ENCODE results near the gene PFN1.
A peak's percentile ranks its signal among the peaks of the same experiment; 100 is the strongest.

Gene PFN1

DNA sequence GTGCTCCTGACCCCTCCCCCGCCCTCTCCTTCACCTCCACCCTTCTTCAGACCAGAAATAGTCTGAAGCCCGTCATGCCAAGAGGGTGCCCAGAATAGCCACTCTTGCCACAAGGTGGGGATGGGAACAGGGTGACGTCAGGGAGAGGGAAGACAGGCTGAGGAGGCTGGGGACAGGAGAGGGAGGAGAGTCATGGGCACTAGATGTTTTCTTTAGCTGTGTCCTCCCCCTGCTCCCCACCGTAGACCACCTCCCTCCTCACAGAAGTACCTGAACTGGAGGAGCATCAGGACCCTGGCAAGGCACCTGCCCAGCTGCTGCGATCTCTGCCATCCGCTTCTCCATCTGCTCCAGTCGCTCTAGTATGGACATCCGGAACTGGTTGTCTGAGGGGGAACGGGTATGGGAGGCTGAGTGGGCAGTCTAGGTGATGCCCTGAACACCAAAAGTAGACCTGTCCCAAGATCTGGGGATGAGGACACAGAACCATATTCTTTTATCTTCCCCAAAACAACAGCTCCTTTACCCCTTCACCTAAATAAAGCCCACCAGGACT, 25.9 kb upstream of the PFN1 start:
- Histone ChIP-seq H3K4me3 (ENCODE audit: low read length in 2 of 2) (peak overlapping the region in 1 of 2 donors; percentile 8), H3K27me3 (ENCODE audit: control insufficient read depth in 1 of 2, insufficient read depth in 2 of 2, low read length in 2 of 2) (no peaks in the 10 kb centered on the region), H3K9ac (ENCODE audit: low read length in 2 of 2) (peak overlapping the region in 1 of 2 donors; percentile 55), H3K4me1 (ENCODE audit: control insufficient read depth, insufficient read depth, low read length) (peaks cover 30% of the 10 kb centered on the region), H3K27ac (ENCODE audit: low read length) (peak overlapping the region; percentile 53), H3K36me3 (ENCODE audit: control insufficient read depth in 2 of 2, insufficient read depth in 2 of 2, low read length in 2 of 2) (peaks cover 48 to 65% of the 10 kb centered on the region in 2 donors), H3K9me3 (ENCODE audit: control insufficient read depth in 2 of 2, low read length in 2 of 2) (no peaks in the 10 kb centered on the region)

DNA sequence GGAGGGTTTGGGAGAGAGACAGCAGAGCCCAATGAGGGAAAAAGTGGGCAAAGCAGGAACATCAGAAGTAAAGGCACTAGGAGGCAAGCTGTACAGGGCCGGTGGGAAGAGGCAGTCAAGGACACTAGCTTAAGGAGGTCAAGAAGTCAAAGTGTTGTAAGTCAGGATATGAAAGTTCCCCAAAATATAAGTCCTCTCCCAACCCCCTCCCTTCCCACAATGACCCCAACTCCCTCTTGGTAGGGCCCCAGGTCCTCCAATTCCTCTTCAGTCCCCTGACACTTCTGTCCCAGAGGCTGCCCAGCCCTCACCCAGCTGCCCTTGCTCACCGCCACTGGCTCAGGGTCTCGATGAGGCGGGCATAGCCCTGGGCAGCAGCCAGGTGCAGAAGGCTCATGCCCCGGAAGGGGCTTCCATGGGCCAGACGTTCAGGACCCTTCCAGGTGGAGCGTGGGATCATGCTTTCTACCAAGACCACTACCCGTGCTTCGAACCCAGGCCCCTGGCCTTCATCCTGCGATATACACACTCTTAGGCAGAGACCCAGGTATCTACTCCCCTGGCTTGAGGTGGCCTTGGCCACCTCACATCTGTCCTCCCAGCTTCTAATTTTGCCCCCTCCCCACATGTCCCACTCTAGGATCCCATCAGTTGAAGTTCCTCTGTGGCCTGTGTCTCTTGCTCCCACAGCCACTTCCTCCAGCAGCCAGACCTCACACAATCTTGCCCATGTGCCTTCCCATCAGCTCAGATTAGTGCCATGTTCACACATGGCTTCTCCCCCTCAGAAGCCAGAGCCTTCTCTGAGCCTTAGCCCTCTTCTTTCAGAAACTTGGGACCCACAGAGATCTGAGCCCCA, 25.2 kb upstream of the PFN1 start:
- no peaks in the 10 kb centered on the region for H3K27me3 ChIP-seq (ENCODE audit: control insufficient read depth in 1 of 2, insufficient read depth in 2 of 2, low read length in 2 of 2)
- H3K4me1 ChIP-seq (ENCODE audit: control insufficient read depth, insufficient read depth, low read length), result peaks cover 37% of the 10 kb centered on the region
- H3K27ac ChIP-seq (ENCODE audit: low read length), result peak overlapping the region; percentile 69
- H3K4me3 ChIP-seq (ENCODE audit: low read length in 2 of 2), result no peak overlapping the region
- peaks cover 43 to 59% of the 10 kb centered on the region in 2 donors for H3K36me3 ChIP-seq (ENCODE audit: control insufficient read depth in 2 of 2, insufficient read depth in 2 of 2, low read length in 2 of 2)
- no peak overlapping the region for H3K9ac ChIP-seq (ENCODE audit: low read length in 2 of 2)
- no peaks in the 10 kb centered on the region for H3K9me3 ChIP-seq (ENCODE audit: control insufficient read depth in 2 of 2, low read length in 2 of 2)

DNA sequence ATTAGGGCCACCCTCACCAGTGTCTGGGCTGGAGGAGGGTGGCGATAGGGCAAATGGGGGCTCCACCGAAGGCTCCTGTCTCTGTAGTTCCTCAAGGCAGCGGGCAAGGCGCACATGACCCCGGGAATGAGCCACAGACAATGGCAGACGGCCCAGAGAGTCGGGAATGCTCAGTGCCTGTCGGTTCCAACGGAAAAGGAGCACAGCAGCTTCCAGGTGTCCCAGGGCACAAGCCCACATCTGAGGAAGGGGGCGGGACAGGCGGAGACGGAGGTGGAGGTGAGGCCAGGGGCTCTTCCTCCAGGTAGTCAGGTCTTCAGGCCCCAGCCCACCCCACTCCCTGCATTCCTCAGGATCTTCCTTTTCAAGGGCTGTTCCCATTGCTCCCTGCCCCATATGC, 24.4 kb upstream of the PFN1 start:
- Histone ChIP-seq H3K27me3 (ENCODE audit: control insufficient read depth in 1 of 2, insufficient read depth in 2 of 2, low read length in 2 of 2) (no peaks in the 10 kb centered on the region), H3K9me3 (ENCODE audit: control insufficient read depth in 2 of 2, low read length in 2 of 2) (no peaks in the 10 kb centered on the region), H3K36me3 (ENCODE audit: control insufficient read depth in 2 of 2, insufficient read depth in 2 of 2, low read length in 2 of 2) (peaks cover 36 to 52% of the 10 kb centered on the region in 2 donors), H3K27ac (ENCODE audit: low read length) (peak overlapping the region; percentile 69), H3K4me1 (ENCODE audit: control insufficient read depth, insufficient read depth, low read length) (peaks cover 42% of the 10 kb centered on the region), H3K9ac (ENCODE audit: low read length in 2 of 2) (no peak overlapping the region), H3K4me3 (ENCODE audit: low read length in 2 of 2) (no peak overlapping the region)

DNA sequence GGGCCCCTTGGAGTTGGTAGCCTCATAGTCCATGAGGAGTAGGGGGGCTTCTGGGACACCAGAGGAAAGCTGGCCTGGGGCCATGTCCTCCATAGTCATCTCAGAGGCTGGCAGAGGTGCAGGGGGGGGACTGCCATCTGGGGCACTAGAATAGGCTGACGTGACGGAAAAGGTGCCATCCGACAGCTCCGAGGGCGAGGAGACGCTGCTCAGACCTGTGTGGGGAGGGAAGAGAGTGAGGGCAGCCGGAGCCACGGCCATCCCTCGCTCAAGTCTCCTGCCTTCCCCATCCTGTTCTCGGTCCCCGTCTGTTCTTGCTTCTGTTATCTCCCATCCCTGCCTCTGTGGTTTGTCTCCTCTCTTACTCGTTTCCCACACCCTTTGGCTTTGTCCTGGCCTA, 24.0 kb upstream of the PFN1 start:
- H3K27me3 ChIP-seq (ENCODE audit: control insufficient read depth in 1 of 2, insufficient read depth in 2 of 2, low read length in 2 of 2), result no peaks in the 10 kb centered on the region
- no peaks in the 10 kb centered on the region for H3K9me3 ChIP-seq (ENCODE audit: control insufficient read depth in 2 of 2, low read length in 2 of 2)
- H3K9ac ChIP-seq (ENCODE audit: low read length in 2 of 2), result peak overlapping the region in 1 of 2 donors; percentile 21
- H3K4me1 ChIP-seq (ENCODE audit: control insufficient read depth, insufficient read depth, low read length), result peaks cover 42% of the 10 kb centered on the region
- no peak overlapping the region for H3K4me3 ChIP-seq (ENCODE audit: low read length in 2 of 2)
- peaks cover 32 to 48% of the 10 kb centered on the region in 2 donors for H3K36me3 ChIP-seq (ENCODE audit: control insufficient read depth in 2 of 2, insufficient read depth in 2 of 2, low read length in 2 of 2)
- peak overlapping the region; percentile 69 for H3K27ac ChIP-seq (ENCODE audit: low read length)

DNA sequence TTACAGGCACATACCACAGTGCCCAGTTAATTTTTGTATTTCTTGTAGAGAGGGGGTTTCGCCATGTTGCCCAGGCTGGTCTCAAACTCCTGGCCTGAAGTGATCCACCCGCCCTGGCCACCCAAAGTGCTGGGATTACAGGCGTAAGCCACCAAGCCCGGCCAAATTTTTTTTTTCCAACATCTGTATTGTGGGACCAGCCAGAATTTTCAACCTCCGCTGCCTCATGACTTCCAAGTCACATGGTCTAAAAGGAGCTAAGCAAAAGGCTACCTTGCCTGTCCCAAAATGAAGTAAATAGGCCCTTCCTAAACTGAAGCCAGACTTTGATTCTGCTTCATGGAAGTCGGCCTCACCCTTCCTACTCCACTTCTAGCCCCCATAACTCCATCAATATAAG, 23.5 kb upstream of the PFN1 start:
- peak overlapping the region; percentile 69 for H3K27ac ChIP-seq (ENCODE audit: low read length)

DNA sequence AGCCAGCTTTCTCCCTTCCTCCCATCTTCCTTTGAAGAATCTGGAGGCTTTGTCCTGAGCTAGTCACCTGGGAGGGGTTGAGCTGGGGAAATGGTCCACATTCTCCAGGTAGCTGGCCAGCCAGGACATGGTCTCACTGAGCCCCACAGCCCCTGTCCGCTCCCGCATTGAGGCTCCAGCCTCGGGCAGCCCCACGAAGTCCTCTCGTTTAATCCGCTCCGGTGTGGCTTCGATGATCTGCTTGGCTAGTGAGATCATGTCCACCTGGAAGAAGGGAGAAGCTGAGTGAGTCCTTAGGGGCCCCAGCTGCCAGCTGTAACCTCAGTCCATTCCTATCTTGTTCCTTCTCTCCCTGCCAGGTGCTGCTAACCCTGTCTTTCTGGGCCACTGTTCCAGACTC, 21.9 kb upstream of the PFN1 start:
- Histone ChIP-seq H3K9ac (ENCODE audit: low read length in 2 of 2) (peak overlapping the region; percentile 74 to 79), H3K4me3 (ENCODE audit: low read length in 2 of 2) (no peak overlapping the region), H3K27me3 (ENCODE audit: control insufficient read depth in 1 of 2, insufficient read depth in 2 of 2, low read length in 2 of 2) (no peaks in the 10 kb centered on the region), H3K36me3 (ENCODE audit: control insufficient read depth in 2 of 2, insufficient read depth in 2 of 2, low read length in 2 of 2) (peaks cover 21 to 36% of the 10 kb centered on the region in 2 donors), H3K9me3 (ENCODE audit: control insufficient read depth in 2 of 2, low read length in 2 of 2) (no peaks in the 10 kb centered on the region), H3K27ac (ENCODE audit: low read length) (peak overlapping the region; percentile 96), H3K4me1 (ENCODE audit: control insufficient read depth, insufficient read depth, low read length) (peaks cover 51% of the 10 kb centered on the region)

More for the DNA sequence above, 23.5 kb upstream of the PFN1 start:
- peaks cover 42% of the 10 kb centered on the region for H3K4me1 ChIP-seq (ENCODE audit: control insufficient read depth, insufficient read depth, low read length)
- peak overlapping the region in 1 of 2 donors; percentile 21 for H3K9ac ChIP-seq (ENCODE audit: low read length in 2 of 2)
- peaks cover 27 to 43% of the 10 kb centered on the region in 2 donors for H3K36me3 ChIP-seq (ENCODE audit: control insufficient read depth in 2 of 2, insufficient read depth in 2 of 2, low read length in 2 of 2)
- H3K9me3 ChIP-seq (ENCODE audit: control insufficient read depth in 2 of 2, low read length in 2 of 2), result no peaks in the 10 kb centered on the region
- no peaks in the 10 kb centered on the region for H3K27me3 ChIP-seq (ENCODE audit: control insufficient read depth in 1 of 2, insufficient read depth in 2 of 2, low read length in 2 of 2)
- no peak overlapping the region for H3K4me3 ChIP-seq (ENCODE audit: low read length in 2 of 2)

DNA sequence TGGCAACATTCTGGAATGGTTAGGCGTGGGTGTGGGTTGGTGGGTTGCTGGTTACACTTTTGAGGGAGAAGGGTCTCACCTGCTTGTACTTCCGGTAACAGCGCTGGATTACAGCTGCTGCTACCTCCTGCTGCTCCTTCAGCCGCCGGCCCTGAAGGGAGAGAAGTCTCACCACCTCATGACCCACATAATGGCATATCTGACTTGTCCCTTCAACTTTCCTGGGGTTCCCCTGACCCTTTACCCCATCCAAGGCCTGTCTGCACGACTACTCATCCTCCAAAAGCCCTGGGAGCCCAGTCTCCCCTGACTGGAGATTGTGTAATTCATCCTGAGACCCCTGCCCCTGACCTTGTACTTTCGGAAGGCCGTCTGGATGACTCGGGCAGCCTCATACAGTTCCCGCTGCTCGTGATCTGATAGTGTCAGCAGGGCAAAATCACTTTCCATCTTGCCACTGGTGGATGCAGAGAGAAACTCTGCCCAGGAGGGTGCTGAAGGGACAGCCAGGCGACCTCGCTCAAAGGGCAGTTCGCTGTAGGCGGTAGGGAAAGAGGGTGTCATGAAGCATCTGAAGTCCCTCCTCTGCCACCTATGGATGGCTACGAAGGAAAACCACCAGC, 21.3 kb upstream of the PFN1 start:
- Histone ChIP-seq H3K27me3 (ENCODE audit: control insufficient read depth in 1 of 2, insufficient read depth in 2 of 2, low read length in 2 of 2) (no peaks in the 10 kb centered on the region), H3K36me3 (ENCODE audit: control insufficient read depth in 2 of 2, insufficient read depth in 2 of 2, low read length in 2 of 2) (peaks cover 18 to 33% of the 10 kb centered on the region in 2 donors), H3K27ac (ENCODE audit: low read length) (peak overlapping the region; percentile 96), H3K9me3 (ENCODE audit: control insufficient read depth in 2 of 2, low read length in 2 of 2) (no peaks in the 10 kb centered on the region), H3K4me3 (ENCODE audit: low read length in 2 of 2) (peak overlapping the region; percentile 72 to 96), H3K4me1 (ENCODE audit: control insufficient read depth, insufficient read depth, low read length) (peaks cover 48% of the 10 kb centered on the region), H3K9ac (ENCODE audit: low read length in 2 of 2) (peak overlapping the region; percentile 74 to 79)

DNA sequence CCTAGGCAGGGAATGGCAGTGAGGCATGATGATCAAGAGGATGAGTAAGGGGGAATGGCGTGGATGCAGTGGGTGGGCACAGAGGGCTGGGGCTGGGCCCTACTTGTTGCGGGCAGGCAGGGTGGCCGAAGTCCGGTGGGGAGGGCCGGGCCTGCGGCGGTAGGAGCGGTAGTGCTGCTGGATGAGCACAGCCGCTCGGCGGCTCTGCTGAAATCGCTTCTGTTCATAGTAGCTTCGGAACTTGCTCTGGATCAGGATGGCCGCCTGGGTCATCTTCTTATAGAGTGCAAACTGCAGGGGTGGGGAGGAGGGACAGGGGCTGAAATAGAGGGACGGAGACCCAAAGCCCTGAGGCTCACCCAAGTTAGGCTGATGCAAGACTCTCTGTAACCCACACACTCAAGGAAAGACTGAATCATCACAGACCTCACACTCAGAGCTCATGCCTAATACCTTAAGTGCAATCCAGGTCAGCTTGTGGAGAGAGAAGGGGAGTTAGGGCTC, 20.8 kb upstream of the PFN1 start:
- Histone ChIP-seq H3K27ac (ENCODE audit: low read length) (peak overlapping the region; percentile 96), H3K9me3 (ENCODE audit: control insufficient read depth in 2 of 2, low read length in 2 of 2) (no peaks in the 10 kb centered on the region), H3K4me1 (ENCODE audit: control insufficient read depth, insufficient read depth, low read length) (peaks cover 43% of the 10 kb centered on the region), H3K36me3 (ENCODE audit: control insufficient read depth in 2 of 2, insufficient read depth in 2 of 2, low read length in 2 of 2) (peaks cover 18 to 29% of the 10 kb centered on the region in 2 donors), H3K27me3 (ENCODE audit: control insufficient read depth in 1 of 2, insufficient read depth in 2 of 2, low read length in 2 of 2) (no peaks in the 10 kb centered on the region), H3K4me3 (ENCODE audit: low read length in 2 of 2) (peak overlapping the region; percentile 72 to 96), H3K9ac (ENCODE audit: low read length in 2 of 2) (peak overlapping the region; percentile 74 to 79)

DNA sequence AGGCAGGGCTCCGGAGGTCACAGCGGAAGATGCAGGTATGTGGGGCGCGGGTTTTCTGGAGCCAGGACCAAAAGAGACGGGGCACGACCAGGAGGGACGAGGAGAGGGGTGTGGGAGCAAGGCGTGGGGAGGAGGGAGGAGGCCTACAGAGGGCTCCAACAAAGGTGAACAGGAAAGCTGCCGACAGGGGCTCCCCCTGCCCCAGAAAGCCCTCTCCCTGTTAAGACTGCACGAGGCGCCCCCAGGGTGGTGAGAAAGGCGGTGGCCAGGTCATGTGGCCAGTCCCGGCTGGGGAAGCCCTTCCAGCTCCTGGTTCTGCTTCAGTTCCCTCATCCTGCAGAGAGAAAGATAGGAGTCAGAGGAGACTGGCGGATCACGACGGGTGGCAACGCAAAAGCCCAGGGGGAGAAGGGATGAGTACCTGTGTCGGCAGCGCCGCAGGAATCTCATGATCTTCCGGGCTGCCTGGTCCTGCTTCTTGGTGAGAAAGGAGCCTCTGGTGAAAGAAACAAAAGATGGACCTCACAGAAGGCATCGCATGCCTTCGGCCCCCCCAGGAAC, 20.2 kb upstream of the PFN1 start:
- Histone ChIP-seq H3K36me3 (ENCODE audit: control insufficient read depth in 2 of 2, insufficient read depth in 2 of 2, low read length in 2 of 2) (peaks cover 18 to 25% of the 10 kb centered on the region in 2 donors), H3K27ac (ENCODE audit: low read length) (peak overlapping the region; percentile 96), H3K9ac (ENCODE audit: low read length in 2 of 2) (peak overlapping the region; percentile 74 to 79), H3K27me3 (ENCODE audit: control insufficient read depth in 1 of 2, insufficient read depth in 2 of 2, low read length in 2 of 2) (no peaks in the 10 kb centered on the region), H3K4me3 (ENCODE audit: low read length in 2 of 2) (peak overlapping the region; percentile 72 to 96), H3K4me1 (ENCODE audit: control insufficient read depth, insufficient read depth, low read length) (peaks cover 38% of the 10 kb centered on the region), H3K9me3 (ENCODE audit: control insufficient read depth in 2 of 2, low read length in 2 of 2) (no peaks in the 10 kb centered on the region)

All from stomach smooth muscle (tissue), 2 donors.